Mammary epithelial cell (primary cell): ENCODE measurements around the gene IPO5.

Source experiments
- EZH2 ChIP-seq: IDR thresholded peaks from 2 replicates; pipeline ENCODE4 v1.6.1; 2012; ENCODE audit warnings: low read length, inconsistent platforms, borderline replicate concordance
- TF ChIP-seq, protein P1 (sequence below), 2 donors: IDR thresholded peaks in 1 of 2; conservative IDR thresholded peaks in 1 of 2; 2 replicates each; pipeline ENCODE4 v1.5.1; 2011 to 2012; ENCODE audit warnings: inconsistent platforms in 2 of 2, low read length in 2 of 2, mild to moderate bottlenecking in 2 of 2, control low read depth in 1 of 2, low read depth in 1 of 2; ENCODE audit not compliant: insufficient read depth in 1 of 2; ENCODE audit errors: extremely low read depth in 1 of 2

DNA sequence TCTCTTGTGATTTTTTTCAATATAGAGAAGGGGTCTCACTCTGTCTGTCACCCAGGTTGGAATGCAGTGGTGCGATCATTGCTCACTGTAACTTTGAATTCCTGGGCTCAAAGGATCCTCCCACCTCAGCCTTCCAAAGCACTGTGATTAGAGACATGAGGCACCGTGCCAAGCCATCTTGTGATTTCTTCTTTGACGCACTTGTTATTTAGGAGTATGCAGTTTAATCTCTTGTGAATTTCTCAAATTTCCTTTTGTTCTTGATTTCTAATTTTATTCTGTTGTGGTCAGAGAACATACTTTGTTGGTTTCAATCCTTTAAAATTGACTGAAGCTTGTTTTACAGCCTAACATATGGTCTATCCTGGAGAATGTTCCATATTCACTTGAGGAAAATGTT is 14.5 kb downstream of the IPO5 start:
- TF ChIP-seq, protein P1, sequence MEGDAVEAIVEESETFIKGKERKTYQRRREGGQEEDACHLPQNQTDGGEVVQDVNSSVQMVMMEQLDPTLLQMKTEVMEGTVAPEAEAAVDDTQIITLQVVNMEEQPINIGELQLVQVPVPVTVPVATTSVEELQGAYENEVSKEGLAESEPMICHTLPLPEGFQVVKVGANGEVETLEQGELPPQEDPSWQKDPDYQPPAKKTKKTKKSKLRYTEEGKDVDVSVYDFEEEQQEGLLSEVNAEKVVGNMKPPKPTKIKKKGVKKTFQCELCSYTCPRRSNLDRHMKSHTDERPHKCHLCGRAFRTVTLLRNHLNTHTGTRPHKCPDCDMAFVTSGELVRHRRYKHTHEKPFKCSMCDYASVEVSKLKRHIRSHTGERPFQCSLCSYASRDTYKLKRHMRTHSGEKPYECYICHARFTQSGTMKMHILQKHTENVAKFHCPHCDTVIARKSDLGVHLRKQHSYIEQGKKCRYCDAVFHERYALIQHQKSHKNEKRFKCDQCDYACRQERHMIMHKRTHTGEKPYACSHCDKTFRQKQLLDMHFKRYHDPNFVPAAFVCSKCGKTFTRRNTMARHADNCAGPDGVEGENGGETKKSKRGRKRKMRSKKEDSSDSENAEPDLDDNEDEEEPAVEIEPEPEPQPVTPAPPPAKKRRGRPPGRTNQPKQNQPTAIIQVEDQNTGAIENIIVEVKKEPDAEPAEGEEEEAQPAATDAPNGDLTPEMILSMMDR (conservative IDR thresholded peaks at IDR 0.05 in 1 of 2, IDR thresholded peaks at IDR 0.05 in 1 of 2; ENCODE audit: extremely low read depth in 1 of 2, insufficient read depth in 1 of 2, low read depth in 1 of 2, low read length in 2 of 2), result no peak
- no peak for TF ChIP-seq EZH2
